Activated T-cell treated with anti-CD3 and anti-CD28 coated beads, Interleukin-2, amount 50 U/mL, for 24 hours (primary cell): ENCODE data around the gene GPC6.

Source experiments
- DNase-seq: peaks from one replicate; pipeline ENCODE4 v3.0.0-alpha.2; 2020
- H3K27ac Mint-ChIP-seq: 2 replicates; pipeline ENCODE4 v1.8.0; 2020; ENCODE audit warnings: mild to moderate bottlenecking, mixed read lengths
- H3K27me3 Mint-ChIP-seq: 2 replicates; pipeline ENCODE4 v1.8.0; 2020; ENCODE audit warnings: mixed read lengths
- H3K36me3 Mint-ChIP-seq: 2 replicates; pipeline ENCODE4 v1.8.0; 2020; ENCODE audit warnings: low read depth, mixed read lengths
- H3K4me1 Mint-ChIP-seq: 2 replicates; pipeline ENCODE4 v1.8.0; 2020; ENCODE audit warnings: low read depth, mixed read lengths
- H3K4me3 Mint-ChIP-seq: 2 replicates; pipeline ENCODE4 v1.8.0; 2020; ENCODE audit warnings: mild to moderate bottlenecking, moderate library complexity, mixed read lengths
- H3K9me3 Mint-ChIP-seq: 2 replicates; pipeline ENCODE4 v1.8.0; 2020; ENCODE audit warnings: mixed read lengths

The GPC6 gene

GRCh38 chr13:93964146-93964512 is 737.5 kb downstream of the GPC6 start:
- no peaks in the 10 kb centered on the region for H3K36me3 Mint-ChIP-seq
- H3K27ac Mint-ChIP-seq: no peak overlapping the region
- no peaks in the 10 kb centered on the region for H3K4me1 Mint-ChIP-seq
- peaks cover 8% of the 10 kb centered on the region for H3K27me3 Mint-ChIP-seq
- H3K9me3 Mint-ChIP-seq: no peaks in the 10 kb centered on the region
- H3K4me3 Mint-ChIP-seq: no peak overlapping the region
- DNase-seq: no peak

- H3K27me3 Mint-ChIP-seq: peaks cover 8% of the 10 kb centered on the region
- H3K4me3 Mint-ChIP-seq: no peak overlapping the region
- H3K36me3 Mint-ChIP-seq: no peaks in the 10 kb centered on the region
- DNase-seq: no peak
- H3K27ac Mint-ChIP-seq: no peak overlapping the region
- no peaks in the 10 kb centered on the region for H3K4me1 Mint-ChIP-seq
- no peaks in the 10 kb centered on the region for H3K9me3 Mint-ChIP-seq
Measured at GRCh38 chr13:93965587-93965986, 739.0 kb downstream of the GPC6 start.

- no peak for DNase-seq
- Mint-ChIP-seq H3K4me3 (no peak overlapping the region), H3K27me3 (peaks cover 8% of the 10 kb centered on the region), H3K27ac (no peak overlapping the region), H3K4me1 (no peaks in the 10 kb centered on the region), H3K9me3 (no peaks in the 10 kb centered on the region), H3K36me3 (no peaks in the 10 kb centered on the region)
Measured at GRCh38 chr13:93966267-93966936, 739.8 kb downstream of the GPC6 start.

GRCh38 chr13:93967286-93967685 is 740.7 kb downstream of the GPC6 start:
- DNase-seq: no peak
- Mint-ChIP-seq H3K4me1 (no peaks in the 10 kb centered on the region), H3K27me3 (peaks cover 8% of the 10 kb centered on the region), H3K9me3 (no peaks in the 10 kb centered on the region), H3K4me3 (no peak overlapping the region), H3K27ac (no peak overlapping the region), H3K36me3 (no peaks in the 10 kb centered on the region)

GRCh38 chr13:93975242-93975641 is 748.6 kb downstream of the GPC6 start:
- H3K36me3 Mint-ChIP-seq: no peaks in the 10 kb centered on the region
- no peaks in the 10 kb centered on the region for H3K4me1 Mint-ChIP-seq
- no peak for DNase-seq
- no peak overlapping the region for H3K4me3 Mint-ChIP-seq
- H3K27me3 Mint-ChIP-seq: peaks cover 16% of the 10 kb centered on the region
- no peak overlapping the region for H3K27ac Mint-ChIP-seq
- H3K9me3 Mint-ChIP-seq: no peaks in the 10 kb centered on the region

- H3K27me3 Mint-ChIP-seq: peaks cover 18% of the 10 kb centered on the region
- DNase-seq: no peak
- H3K9me3 Mint-ChIP-seq: no peaks in the 10 kb centered on the region
- H3K4me1 Mint-ChIP-seq: no peaks in the 10 kb centered on the region
- no peak overlapping the region for H3K27ac Mint-ChIP-seq
- no peak overlapping the region for H3K4me3 Mint-ChIP-seq
- H3K36me3 Mint-ChIP-seq: no peaks in the 10 kb centered on the region
Measured at GRCh38 chr13:93976528-93976927, 749.9 kb downstream of the GPC6 start.

- Mint-ChIP-seq H3K4me1 (no peaks in the 10 kb centered on the region), H3K27ac (no peak overlapping the region), H3K36me3 (no peaks in the 10 kb centered on the region), H3K4me3 (no peak overlapping the region), H3K27me3 (peaks cover 21% of the 10 kb centered on the region), H3K9me3 (no peaks in the 10 kb centered on the region)
- no peak for DNase-seq
Measured at GRCh38 chr13:93977986-93978385, 751.4 kb downstream of the GPC6 start.

GRCh38 chr13:93981426-93981977 is 754.9 kb downstream of the GPC6 start:
- H3K9me3 Mint-ChIP-seq: no peaks in the 10 kb centered on the region
- no peaks in the 10 kb centered on the region for H3K4me1 Mint-ChIP-seq
- H3K27me3 Mint-ChIP-seq: peaks cover 21% of the 10 kb centered on the region
- no peak overlapping the region for H3K4me3 Mint-ChIP-seq
- H3K27ac Mint-ChIP-seq: no peak overlapping the region
- H3K36me3 Mint-ChIP-seq: no peaks in the 10 kb centered on the region
- DNase-seq: no peak

GRCh38 chr13:93982179-93982918 is 755.7 kb downstream of the GPC6 start:
- DNase-seq: no peak
- Mint-ChIP-seq H3K4me3 (no peak overlapping the region), H3K27ac (no peak overlapping the region), H3K36me3 (no peaks in the 10 kb centered on the region), H3K4me1 (no peaks in the 10 kb centered on the region), H3K27me3 (peaks cover 16% of the 10 kb centered on the region), H3K9me3 (no peaks in the 10 kb centered on the region)

GRCh38 chr13:93984052-93984451 is 757.4 kb downstream of the GPC6 start:
- Mint-ChIP-seq H3K27me3 (peaks cover 7% of the 10 kb centered on the region), H3K36me3 (no peaks in the 10 kb centered on the region), H3K4me3 (no peak overlapping the region), H3K27ac (no peak overlapping the region), H3K4me1 (no peaks in the 10 kb centered on the region), H3K9me3 (no peaks in the 10 kb centered on the region)
- DNase-seq: no peak

- Mint-ChIP-seq H3K27ac (no peak overlapping the region), H3K9me3 (no peaks in the 10 kb centered on the region), H3K4me1 (no peaks in the 10 kb centered on the region), H3K27me3 (peaks cover 6% of the 10 kb centered on the region), H3K4me3 (no peak overlapping the region), H3K36me3 (no peaks in the 10 kb centered on the region)
- no peak for DNase-seq
Measured at GRCh38 chr13:93984876-93985275, 758.3 kb downstream of the GPC6 start.

- no peak overlapping the region for H3K4me3 Mint-ChIP-seq
- peaks cover 2% of the 10 kb centered on the region for H3K27me3 Mint-ChIP-seq
- H3K36me3 Mint-ChIP-seq: no peaks in the 10 kb centered on the region
- H3K27ac Mint-ChIP-seq: no peak overlapping the region
- no peak for DNase-seq
- H3K4me1 Mint-ChIP-seq: no peaks in the 10 kb centered on the region
- no peaks in the 10 kb centered on the region for H3K9me3 Mint-ChIP-seq
Measured at GRCh38 chr13:93987458-93987857, 760.9 kb downstream of the GPC6 start.

- no peaks in the 10 kb centered on the region for H3K9me3 Mint-ChIP-seq
- H3K27me3 Mint-ChIP-seq: peaks cover 6% of the 10 kb centered on the region
- H3K4me3 Mint-ChIP-seq: no peak overlapping the region
- DNase-seq: no peak
- H3K4me1 Mint-ChIP-seq: no peaks in the 10 kb centered on the region
- no peaks in the 10 kb centered on the region for H3K36me3 Mint-ChIP-seq
- no peak overlapping the region for H3K27ac Mint-ChIP-seq
Measured at GRCh38 chr13:93991569-93991968, 765.0 kb downstream of the GPC6 start.

GRCh38 chr13:93996481-93996880 is 769.9 kb downstream of the GPC6 start:
- DNase-seq: no peak
- no peaks in the 10 kb centered on the region for H3K4me1 Mint-ChIP-seq
- H3K9me3 Mint-ChIP-seq: no peaks in the 10 kb centered on the region
- no peak overlapping the region for H3K27ac Mint-ChIP-seq
- H3K27me3 Mint-ChIP-seq: peaks cover 20% of the 10 kb centered on the region
- no peak overlapping the region for H3K4me3 Mint-ChIP-seq
- H3K36me3 Mint-ChIP-seq: no peaks in the 10 kb centered on the region

GRCh38 chr13:94006296-94006695 is 779.7 kb downstream of the GPC6 start:
- Mint-ChIP-seq H3K36me3 (no peaks in the 10 kb centered on the region), H3K9me3 (no peaks in the 10 kb centered on the region), H3K27me3 (peaks cover 16% of the 10 kb centered on the region), H3K4me3 (no peak overlapping the region), H3K4me1 (no peaks in the 10 kb centered on the region), H3K27ac (no peak overlapping the region)
- no peak for DNase-seq
